ENCODE measurements around the gene SWAP70.

SWAP70 gene

GRCh38 chr11:9714272-9714940, 50.5 kb downstream of the SWAP70 start:
- Histone ChIP-seq H3K4me3 (IDR thresholded peaks at IDR 0.05; ENCODE audit: insufficient read depth, low read depth, low read length) (no peak overlapping the region), H3K79me2 (ENCODE audit: insufficient read depth, low read depth) (no peaks in the 10 kb centered on the region), H3K4me2 (no peak overlapping the region), H3K4me1 (ENCODE audit: low read depth, poor library complexity, severe bottlenecking) (no peaks in the 10 kb centered on the region), H3K27me3 (ENCODE audit: insufficient read depth, low read depth) (no peaks in the 10 kb centered on the region), H2AFZ (ENCODE audit: low read depth) (no peak overlapping the region), H3K36me3 (ENCODE audit: insufficient read depth) (no peaks in the 10 kb centered on the region), H3K27ac (no peak overlapping the region), H3K9ac (no peak overlapping the region), H4K20me1 (ENCODE audit: insufficient read depth) (no peaks in the 10 kb centered on the region)
- TF ChIP-seq, protein P1, sequence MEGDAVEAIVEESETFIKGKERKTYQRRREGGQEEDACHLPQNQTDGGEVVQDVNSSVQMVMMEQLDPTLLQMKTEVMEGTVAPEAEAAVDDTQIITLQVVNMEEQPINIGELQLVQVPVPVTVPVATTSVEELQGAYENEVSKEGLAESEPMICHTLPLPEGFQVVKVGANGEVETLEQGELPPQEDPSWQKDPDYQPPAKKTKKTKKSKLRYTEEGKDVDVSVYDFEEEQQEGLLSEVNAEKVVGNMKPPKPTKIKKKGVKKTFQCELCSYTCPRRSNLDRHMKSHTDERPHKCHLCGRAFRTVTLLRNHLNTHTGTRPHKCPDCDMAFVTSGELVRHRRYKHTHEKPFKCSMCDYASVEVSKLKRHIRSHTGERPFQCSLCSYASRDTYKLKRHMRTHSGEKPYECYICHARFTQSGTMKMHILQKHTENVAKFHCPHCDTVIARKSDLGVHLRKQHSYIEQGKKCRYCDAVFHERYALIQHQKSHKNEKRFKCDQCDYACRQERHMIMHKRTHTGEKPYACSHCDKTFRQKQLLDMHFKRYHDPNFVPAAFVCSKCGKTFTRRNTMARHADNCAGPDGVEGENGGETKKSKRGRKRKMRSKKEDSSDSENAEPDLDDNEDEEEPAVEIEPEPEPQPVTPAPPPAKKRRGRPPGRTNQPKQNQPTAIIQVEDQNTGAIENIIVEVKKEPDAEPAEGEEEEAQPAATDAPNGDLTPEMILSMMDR (conservative IDR thresholded peaks at IDR 0.05; ENCODE audit: low read depth, low read length): no peak

DNA sequence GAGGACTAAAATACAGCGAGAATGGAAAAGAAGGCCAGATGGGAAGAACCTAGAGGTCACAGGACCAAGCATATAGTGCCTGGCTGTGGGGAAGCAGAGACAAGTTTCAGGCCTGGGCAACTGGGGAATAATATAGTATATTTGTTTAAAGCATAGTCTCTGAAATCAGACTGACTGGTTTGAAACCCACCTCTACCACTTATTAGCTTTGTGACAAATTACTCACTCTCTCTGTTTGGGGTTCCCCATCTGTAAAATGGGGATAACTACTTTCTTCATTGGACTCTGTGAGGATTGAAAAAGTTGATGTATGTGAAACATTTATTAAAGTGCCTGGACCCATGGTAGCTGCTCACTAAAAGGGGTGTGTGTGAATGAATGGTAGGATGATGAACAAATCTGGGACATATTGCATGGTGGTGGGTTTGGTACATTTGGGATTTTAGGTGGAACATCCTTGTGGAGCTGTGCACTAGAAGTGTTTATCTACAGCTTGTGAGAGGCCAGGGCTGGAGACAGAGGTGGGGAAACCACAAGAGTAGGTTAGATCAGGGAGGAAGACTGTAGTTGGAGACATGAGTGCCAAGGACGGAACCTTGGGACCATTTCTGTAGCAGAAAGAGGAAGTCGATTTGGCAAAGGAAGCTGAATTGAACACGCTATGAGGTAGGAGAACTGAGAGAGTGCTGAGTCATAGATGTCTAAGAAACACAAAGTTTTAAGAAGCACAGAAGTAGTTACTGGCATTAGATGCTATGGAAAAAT, 52.6 kb downstream of the SWAP70 start:
- Histone ChIP-seq H3K79me2 (ENCODE audit: insufficient read depth, low read depth) (no peaks in the 10 kb centered on the region), H3K4me2 (no peak overlapping the region), H3K27me3 (ENCODE audit: insufficient read depth, low read depth) (no peaks in the 10 kb centered on the region), H4K20me1 (ENCODE audit: insufficient read depth) (no peaks in the 10 kb centered on the region), H3K4me1 (ENCODE audit: low read depth, poor library complexity, severe bottlenecking) (no peaks in the 10 kb centered on the region), H2AFZ (ENCODE audit: low read depth) (no peak overlapping the region), H3K36me3 (ENCODE audit: insufficient read depth) (no peaks in the 10 kb centered on the region), H3K27ac (no peak overlapping the region), H3K9ac (no peak overlapping the region), H3K4me3 (IDR thresholded peaks at IDR 0.05; ENCODE audit: insufficient read depth, low read depth, low read length) (no peak overlapping the region)
- TF ChIP-seq, protein P1 (conservative IDR thresholded peaks at IDR 0.05; ENCODE audit: low read depth, low read length): no peak

- H3K4me1 ChIP-seq (ENCODE audit: low read depth, poor library complexity, severe bottlenecking): no peaks in the 10 kb centered on the region
- H4K20me1 ChIP-seq (ENCODE audit: insufficient read depth): no peaks in the 10 kb centered on the region
- no peaks in the 10 kb centered on the region for H3K79me2 ChIP-seq (ENCODE audit: insufficient read depth, low read depth)
- H3K27ac ChIP-seq: no peak overlapping the region
- H3K36me3 ChIP-seq (ENCODE audit: insufficient read depth): no peaks in the 10 kb centered on the region
- H3K4me2 ChIP-seq: no peak overlapping the region
- H3K27me3 ChIP-seq (ENCODE audit: insufficient read depth, low read depth): no peaks in the 10 kb centered on the region
- no peak overlapping the region for H2AFZ ChIP-seq (ENCODE audit: low read depth)
- TF ChIP-seq, protein P1 (conservative IDR thresholded peaks at IDR 0.05; ENCODE audit: low read depth, low read length): no peak
- H3K9ac ChIP-seq: no peak overlapping the region
- no peak overlapping the region for H3K4me3 ChIP-seq (IDR thresholded peaks at IDR 0.05; ENCODE audit: insufficient read depth, low read depth, low read length)
These were observed 53.1 kb downstream of the SWAP70 start for GRCh38 chr11:9717040-9717357.

GRCh38 chr11:9717719-9718118, 53.8 kb downstream of the SWAP70 start:
- TF ChIP-seq, protein P1 (conservative IDR thresholded peaks at IDR 0.05; ENCODE audit: low read depth, low read length): no peak
- Histone ChIP-seq H3K4me2 (no peak overlapping the region), H3K36me3 (ENCODE audit: insufficient read depth) (no peaks in the 10 kb centered on the region), H3K79me2 (ENCODE audit: insufficient read depth, low read depth) (no peaks in the 10 kb centered on the region), H4K20me1 (ENCODE audit: insufficient read depth) (no peaks in the 10 kb centered on the region), H3K27ac (no peak overlapping the region), H3K4me3 (IDR thresholded peaks at IDR 0.05; ENCODE audit: insufficient read depth, low read depth, low read length) (no peak overlapping the region), H3K4me1 (ENCODE audit: low read depth, poor library complexity, severe bottlenecking) (no peaks in the 10 kb centered on the region), H2AFZ (ENCODE audit: low read depth) (no peak overlapping the region), H3K9ac (no peak overlapping the region), H3K27me3 (ENCODE audit: insufficient read depth, low read depth) (no peaks in the 10 kb centered on the region)

All from KMS-11 (cell line).